SK-N-SH (cell line): ENCODE data around the gene POU6F2.

Experiments
- EP300 ChIP-seq, 2 experiments: IDR thresholded peaks; 2 replicates each; pipeline versions ENCODE4 v1.4.0 to v1.6.1; 2012; ENCODE audit warnings: borderline replicate concordance in 1 of 2, low read depth in 1 of 2, low read length in 1 of 2
- EZH2phosphoT487 ChIP-seq: fragments of 200-600 bp; sonication (generic); IDR thresholded peaks from 2 replicates; pipeline ENCODE4 v1.6.1; 2017; ENCODE audit warnings: low read depth, mixed run types, mild to moderate bottlenecking, antibody characterized with exemption, moderate library complexity, borderline replicate concordance
- TAF1 ChIP-seq: IDR thresholded peaks from 2 replicates; pipeline ENCODE4 v1.6.1; 2012; ENCODE audit warnings: low read depth, mild to moderate bottlenecking, low read length, moderate library complexity, borderline replicate concordance

GRCh38 chr7:39088730-39089593, 111.3 kb downstream of the POU6F2 start:
- TF ChIP-seq TAF1 (no peak), EP300 (IDR thresholded peaks at IDR 0.05; ENCODE audit: borderline replicate concordance in 1 of 2, low read depth in 1 of 2, low read length in 1 of 2) (no peak), EZH2phosphoT487 (no peak)
